HG03159 (cell line): Measurements from ENCODE around the gene ENTPD1.
"Not testable (repeated sequence)": the region's sequence is repeated elsewhere in the genome, so short reads cannot be mapped to it uniquely, and the experiment has no call there.

ENCODE experiments used
- ATAC-seq: cut with Tn5 transposase; IDR thresholded peaks from one replicate; pipeline ENCODE4 v1.9.1; 2021; ENCODE audit warnings: mild to moderate bottlenecking, moderate library complexity; ENCODE audit not compliant: unreplicated experiment

Gene ENTPD1

DNA sequence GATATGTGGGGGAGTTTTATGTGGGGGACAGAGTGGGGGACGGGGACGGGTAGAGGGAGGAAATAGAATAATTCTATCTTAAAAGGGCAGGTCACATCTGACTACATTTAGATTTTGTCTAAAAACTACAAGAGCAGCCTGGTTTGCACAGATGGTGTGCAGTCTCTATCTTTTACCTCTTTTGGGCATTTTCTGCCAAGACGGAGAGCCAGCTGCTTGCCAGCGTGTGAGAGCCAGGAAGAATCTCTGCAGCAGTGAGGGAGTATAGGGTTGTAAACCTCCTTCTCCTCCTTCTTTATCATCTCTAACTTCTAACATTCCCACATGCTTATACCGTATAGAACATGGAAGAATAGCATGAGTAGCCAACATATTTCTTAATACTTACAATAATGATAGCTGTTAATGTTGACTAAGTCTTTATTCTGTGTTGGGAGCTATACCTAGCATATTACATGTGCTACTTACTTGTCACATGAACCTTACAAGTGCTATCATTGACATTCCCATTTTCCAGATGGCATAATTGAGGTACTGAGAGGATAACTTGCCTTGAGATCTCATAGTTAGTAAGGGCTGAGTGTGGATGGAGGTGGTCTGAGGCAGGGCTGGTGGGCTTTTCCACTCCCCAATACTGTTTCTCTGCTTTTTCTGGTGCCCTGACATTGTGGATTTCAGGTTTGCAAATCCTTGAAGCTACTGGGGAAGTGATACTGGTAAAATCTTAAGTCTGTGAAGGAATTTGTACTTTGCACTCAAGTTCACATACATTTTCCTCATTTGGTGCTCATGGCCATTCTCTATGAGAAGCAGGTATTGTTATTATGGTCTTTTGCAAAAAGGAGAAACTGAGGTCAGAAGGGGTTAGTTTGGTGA, 1.1 kb downstream of the ENTPD1 start:
- ATAC-seq = no peak

DNA sequence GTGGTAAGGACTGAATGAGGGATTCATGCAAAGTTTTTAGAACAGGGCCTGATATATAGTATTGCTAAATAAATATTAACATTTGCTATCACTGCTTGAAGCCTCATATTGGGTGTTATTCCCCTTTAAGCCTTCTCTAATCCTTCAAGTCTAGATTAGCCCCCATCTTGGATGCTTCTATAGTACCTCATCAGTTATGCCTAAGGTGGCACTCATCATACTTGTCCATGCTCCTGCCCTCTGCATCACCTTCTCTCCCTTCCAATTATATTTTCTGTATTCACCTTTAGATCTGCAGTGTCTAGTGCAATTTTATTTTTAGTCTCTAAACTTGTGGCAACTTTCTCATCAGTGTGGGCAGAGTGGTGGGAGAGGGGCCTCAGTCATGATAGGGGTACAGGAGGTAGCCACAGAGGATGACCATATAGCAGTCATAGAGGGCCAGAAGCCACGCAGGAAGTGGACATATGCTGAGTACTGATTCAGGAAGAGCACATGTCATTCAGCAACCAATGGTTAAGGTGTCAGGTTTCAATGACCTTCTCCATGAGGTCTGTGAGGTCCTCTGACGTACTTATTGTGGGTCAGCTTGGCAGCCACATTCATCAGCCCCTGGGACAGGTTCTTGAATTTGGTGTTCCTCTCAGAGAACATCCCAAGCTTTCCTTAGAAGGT, 2.5 kb downstream of the ENTPD1 start:
- ATAC-seq = peak; percentile 36

DNA sequence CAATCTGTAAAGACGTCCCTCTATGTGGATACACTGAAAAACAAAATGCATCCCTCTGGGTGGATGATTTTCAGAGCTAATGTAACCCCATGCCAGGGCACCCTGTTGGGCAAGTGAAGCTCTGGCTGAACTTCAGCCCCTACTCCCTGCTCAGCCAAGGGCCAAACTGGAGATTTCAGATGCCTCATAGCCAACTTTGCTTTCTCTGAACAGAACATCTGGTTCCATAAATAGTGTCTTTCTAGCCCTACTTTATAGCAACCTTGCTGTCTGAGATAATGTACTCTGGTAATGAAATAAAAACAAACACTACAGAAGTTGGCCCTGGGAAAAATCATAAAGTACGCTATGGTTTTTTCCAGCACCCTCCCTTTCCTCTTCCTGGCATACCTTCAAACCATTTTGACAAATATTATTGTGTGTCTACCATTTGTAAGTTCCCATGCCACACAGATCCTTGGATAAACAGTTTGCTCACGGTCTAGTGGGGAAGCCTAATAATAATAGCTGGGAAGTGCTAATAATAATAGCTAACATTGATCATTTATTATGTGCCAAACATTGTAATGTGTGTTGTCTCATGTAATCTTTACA, 3.4 kb downstream of the ENTPD1 start:
- ATAC-seq = no peak

DNA sequence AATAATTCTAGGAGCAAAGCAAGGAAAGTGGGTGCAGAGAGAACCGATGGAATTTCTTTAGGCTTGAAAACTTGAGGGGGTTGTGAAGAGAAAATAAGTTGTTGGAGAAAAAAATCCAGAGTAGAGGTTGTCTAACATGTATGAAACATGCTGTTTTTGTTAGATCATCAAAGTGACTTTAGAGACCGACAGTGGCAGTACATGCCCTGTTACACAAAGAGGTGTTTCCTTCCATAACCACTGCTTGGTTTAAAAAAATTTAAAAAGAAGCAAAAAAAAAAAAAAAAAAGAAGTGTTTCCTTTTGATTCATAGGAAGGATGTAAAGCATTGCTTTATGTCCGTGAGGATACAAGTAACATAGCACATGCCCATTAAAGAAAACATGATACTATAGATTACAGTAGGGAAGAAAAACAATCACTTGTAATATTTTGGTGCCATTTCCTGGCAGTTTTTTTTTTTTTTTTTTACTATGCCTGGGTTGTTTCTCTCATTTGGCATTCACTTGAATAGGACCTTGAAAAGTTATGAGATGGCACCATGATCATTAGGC, 6.1 kb downstream of the ENTPD1 start:
- ATAC-seq = no peak

DNA sequence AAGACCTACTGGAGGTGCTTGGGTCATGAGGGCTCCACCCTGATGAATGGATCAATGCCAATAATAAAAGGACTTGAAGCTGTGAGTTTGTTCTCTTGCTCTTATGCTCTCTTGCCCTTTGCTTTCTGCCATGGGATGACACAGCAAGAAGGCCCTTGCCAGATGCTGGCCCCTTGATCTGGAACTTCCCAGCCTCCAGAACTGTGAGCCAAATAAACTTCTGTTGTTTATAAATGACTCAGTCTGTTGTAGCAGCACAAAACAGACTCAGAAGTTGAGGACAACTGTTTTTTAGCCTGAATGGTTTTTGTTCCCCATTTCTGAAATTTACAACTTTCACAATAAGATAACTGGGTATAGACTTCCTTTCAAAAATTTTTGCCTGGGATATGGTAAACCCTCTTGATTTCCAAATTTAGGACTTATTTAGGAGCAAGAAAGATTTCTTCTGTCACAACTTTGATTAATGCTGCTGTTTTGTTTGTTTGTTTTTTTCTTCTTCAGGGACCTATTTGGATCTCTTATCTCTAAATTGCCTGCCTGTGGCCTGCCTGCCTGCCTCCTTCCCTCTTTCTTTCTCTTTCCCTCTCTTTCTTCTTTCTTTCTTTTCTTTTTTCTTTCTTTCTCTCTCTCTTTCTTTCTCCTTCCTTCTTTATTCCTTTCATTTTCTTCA, 12.1 kb downstream of the ENTPD1 start:
- ATAC-seq = peak; percentile 85

DNA sequence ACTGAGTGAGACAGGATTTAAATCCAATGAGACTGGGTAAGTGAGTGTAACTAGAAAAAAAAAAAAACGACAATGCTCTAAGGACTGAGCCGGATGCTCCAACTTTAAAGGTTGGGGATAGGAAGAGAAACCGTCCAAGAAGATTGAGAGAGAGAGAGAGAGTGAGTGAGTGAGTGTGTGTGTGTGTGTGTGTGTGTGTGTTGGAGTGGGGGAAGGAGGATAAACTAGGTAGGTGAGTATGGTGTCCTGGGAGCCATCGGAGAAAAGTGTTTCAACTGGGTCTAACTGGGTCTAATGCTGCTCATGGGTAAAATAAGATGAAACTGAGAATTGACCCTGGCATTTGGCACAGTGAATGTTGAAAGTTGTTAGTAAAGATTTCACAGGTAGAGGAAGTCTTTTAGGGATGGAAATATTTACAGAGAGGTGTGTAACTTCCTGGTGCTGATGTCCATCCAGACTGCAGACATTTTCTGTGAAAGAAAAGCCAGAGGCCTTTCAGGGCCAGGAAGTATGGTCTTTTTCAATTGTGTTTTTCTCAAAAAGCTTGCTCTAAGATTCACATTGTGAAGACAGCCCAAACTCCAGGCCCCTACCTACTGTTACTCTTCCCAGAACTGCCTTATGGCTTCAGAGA, 14.2 kb downstream of the ENTPD1 start:
- no peak for ATAC-seq

DNA sequence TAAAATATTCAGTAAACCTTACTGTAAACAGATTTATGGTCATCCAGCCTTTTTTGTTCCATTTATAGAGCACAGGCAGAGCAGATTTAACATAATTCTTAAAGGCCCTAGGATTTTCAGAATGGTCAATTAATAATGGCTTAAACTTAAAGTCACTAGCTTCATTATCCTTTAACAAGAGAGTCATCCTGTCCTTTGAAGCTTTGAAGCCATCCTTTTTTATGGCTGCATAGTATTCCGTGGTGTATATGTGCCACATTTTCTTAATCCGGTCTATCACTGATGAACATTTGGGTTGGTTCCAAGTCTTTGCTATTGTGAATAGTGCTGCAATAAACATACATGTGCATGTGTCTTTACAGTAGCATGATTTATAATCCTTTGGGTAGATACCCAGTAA, 17.5 kb downstream of the ENTPD1 start:
- not testable (repeated sequence) for ATAC-seq

DNA sequence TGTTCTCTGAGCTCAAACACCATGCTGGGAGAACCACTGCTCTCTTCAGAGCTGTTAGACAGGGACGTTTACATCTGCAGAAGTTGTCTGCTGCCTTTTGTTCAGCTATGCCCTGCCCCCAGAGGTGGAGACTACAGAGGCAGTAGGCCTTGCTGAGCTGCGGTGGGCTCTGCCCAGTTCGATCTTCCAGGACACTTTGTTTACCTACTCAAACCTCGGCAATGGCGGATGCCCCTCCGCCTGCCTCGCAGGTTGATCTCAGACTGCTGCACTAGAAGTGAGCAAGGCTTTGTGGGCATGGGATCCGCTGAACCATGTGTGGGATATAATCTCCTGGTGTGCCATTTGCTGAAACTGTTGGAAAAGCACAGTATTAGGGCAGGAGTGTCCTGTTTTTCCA, 21.7 kb downstream of the ENTPD1 start:
- ATAC-seq = not testable (repeated sequence)

DNA sequence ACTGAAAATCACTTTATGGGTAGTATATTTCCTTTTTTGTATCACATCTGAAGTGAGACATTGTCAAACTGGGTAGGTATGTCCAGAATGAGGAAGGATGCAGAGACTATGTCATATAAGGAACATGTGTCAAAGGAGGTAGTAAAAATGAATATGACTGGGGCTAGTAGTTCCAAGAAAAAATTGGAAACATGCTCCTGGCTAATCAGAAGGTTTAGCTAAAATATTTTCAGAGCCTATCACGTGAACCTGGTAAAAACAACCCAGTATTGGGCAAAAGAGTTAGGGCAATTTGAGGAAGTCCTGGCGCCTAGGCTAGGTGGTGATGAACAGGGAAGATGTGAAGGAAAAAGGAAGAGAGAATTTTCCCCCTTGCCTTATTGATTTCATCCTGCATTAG, 26.4 kb downstream of the ENTPD1 start:
- no peak for ATAC-seq

DNA sequence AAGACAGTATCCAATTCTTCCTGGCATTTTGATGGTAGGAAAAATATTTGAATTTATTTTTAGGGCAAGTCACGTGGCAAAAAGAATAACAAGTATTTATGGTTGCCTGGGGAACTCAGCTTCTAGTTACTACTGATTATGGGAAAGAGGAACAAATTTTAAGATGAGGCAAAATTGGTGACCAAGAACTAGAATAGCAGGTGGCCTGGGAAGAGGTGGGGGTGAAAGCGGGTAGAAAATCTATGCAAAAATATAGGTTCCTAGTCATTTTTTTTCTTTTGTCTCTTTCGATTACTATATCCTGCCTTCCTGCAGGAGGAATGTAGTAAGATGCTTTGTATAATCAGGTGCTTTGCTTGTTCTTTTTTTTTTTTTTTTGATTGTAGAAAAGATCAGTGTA, 27.8 kb downstream of the ENTPD1 start:
- ATAC-seq = peak; percentile 63

DNA sequence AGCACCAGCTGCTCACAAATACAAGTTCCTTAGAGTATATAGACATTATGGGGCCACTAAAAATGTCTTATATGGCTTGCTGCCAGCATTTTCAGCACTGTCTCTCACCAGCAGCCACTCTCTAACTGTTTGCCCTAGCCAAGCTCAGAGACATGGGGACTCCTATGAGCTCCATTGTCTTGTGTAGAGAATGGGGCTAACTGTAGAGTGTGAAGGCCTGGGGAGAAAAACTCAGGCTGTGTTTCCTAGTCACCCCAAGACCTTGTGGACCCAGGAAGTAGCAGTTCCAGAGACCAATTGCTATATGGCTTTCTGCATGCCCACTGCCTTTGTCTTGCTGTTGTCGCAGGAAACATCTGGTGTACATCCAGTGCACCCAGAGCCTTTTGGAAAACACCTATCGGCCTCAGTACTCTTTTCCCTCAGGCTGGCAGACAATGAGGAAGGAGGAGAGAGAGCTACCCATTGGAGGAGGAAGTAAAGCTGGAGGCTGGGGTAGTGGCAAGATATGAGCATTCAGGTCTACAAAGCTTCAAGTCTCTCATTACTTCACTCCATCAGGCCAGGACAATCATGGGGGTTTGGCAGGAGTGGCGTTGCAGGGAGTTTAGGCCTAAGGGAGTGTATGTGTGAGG, 28.4 kb downstream of the ENTPD1 start:
- peak; percentile 31 for ATAC-seq

DNA sequence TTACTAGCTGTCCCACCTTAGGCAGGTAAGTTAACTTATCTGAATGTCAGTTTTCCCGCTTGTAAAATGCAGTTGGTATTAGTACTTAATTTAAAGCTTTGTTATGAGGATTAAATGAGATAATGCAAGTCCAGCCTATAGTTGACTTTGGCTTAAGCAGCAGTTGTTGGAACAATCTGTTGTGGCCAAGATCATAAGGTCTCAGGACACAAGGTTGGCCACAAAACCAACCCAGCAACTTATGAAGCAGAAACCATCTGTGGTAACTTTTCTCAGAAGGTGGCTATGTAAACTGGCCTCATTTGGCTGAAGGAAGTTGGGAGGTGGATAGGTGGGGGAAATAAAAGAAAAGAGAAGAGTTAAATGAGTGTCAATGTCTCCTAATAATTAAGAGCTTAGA, 29.4 kb downstream of the ENTPD1 start:
- no peak for ATAC-seq

DNA sequence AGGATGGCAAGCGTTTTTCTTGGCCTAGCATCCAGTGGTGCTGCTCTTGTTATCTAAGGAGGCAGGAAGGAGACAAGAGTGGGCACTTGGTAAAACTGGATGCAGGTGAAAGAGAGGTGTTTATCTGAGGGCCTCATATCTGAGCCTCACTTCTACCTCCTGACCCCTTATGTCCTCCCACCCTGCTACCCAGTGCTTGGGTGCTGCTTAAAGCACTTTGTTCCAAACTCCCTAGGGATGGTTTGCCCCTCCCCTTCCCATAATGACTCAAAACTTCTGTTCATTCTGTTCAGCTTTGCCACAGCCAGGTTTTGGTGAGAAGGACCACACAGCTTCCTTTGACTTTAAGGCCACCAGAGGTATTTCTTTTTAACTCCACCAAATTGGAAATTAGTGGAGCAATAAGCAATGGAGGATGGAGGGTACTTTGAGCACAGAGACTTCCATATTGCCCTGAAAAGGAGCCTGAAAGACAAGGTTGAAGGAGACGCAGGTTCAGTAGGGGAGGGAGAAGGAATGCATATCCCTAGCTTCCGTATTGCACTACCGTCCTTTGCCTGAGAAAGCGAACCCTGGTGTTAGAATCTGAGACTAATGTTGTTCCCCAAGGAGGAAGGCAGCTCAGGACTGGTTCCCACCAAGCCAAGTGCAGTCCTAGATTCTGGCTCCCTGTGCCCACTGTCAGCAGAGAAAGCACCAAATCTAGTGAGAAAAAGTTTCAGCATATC, 30.1 kb downstream of the ENTPD1 start:
- ATAC-seq = no peak

DNA sequence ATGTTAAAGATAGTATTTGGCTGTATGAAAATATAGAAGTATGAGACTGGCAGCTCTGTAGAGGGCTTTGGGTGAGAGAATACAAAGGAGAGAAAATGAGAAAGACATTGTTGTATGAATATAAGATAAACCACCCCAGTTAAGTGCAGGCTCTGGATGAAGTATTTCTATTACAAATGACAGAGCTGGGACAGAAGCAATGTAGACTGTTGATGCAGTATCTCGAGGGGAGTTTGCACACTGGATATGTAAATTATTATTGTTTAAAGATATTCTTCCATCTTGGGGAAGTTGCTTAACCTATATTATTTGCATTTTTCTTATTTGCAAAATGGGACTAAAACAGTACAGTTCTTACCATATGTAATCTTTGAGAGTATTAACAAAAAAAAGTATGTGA, 31.5 kb downstream of the ENTPD1 start:
- ATAC-seq = no peak

DNA sequence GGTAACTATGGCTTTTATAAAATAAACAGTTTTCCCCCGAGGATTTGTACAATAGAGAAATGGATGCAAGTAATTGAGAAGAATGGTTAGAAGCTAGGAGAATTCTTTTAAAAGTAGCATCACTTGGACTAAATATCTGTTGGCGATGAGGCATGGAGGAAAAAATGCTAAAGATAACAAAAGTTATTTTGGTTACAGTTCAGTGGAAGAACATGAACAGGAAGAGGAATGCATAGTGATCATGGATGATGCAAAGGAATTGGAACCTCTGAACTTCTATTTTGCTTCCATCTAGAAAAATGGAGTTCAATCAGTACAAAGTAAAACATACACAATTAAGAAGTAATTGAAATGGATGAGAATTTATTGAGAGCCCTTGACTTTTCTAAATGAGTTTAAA, 32.9 kb downstream of the ENTPD1 start:
- ATAC-seq = no peak

DNA sequence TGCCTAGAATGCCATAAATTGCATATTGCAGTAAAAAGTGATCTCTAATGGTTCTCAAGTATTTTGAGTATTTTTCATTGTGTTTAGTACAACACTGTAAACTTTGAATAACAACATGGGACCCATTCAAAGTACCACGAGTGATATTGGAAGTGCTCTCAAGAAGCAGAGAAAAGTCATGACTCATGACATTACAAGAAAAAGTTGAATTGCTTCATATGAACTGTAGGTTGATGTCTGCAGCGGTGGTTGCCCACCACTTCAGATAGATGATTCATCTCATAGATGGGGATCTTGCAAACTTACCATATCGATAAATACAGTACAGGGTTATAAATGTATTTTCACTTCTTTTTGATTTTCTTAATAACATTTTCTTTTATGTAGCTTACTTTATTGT, 33.9 kb downstream of the ENTPD1 start:
- ATAC-seq = no peak

DNA sequence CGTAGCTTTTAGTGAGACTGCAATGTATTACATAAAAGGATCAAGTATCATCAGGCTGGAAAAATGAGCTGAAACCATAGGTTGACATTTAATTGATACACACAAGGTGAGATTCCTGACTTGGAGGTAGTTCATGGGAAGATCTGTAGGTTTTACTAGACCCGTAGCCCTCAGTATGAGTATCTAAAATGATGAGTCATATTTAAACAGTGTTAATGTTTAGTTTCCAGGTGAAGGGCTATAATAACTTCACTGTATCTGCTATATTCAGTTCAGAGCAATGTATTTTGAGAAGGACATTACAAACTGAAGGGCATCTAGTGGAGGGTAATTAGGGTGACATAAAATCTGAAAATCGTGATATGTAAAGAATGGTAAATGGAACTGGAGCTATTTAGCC, 35.0 kb downstream of the ENTPD1 start:
- ATAC-seq = no peak

DNA sequence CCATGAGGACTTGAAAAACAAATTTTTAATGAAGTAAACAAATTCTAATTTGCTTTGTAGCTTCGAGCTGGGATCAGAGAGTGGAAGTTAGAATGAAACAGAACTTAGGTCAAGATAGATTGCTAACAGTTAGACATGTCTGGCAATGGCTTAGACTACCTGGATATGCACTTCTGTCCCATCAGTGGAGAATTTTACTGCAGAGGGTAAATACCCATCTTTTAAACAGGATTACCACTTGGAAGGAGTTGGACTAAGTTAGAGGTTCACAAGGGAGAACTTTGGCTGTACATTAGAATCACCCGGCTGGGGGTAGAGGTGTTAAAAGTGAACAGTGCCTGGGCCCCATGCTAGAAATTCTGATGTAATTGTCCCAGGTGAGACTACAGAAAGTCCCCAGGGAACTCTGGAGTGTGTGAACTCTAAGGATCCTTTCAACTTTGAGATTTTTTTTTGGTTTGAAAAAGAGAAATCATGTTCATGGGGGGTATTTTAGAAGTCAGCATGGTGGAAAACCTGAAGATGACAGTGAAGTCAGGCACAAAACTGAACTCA, 35.5 kb downstream of the ENTPD1 start:
- no peak for ATAC-seq

DNA sequence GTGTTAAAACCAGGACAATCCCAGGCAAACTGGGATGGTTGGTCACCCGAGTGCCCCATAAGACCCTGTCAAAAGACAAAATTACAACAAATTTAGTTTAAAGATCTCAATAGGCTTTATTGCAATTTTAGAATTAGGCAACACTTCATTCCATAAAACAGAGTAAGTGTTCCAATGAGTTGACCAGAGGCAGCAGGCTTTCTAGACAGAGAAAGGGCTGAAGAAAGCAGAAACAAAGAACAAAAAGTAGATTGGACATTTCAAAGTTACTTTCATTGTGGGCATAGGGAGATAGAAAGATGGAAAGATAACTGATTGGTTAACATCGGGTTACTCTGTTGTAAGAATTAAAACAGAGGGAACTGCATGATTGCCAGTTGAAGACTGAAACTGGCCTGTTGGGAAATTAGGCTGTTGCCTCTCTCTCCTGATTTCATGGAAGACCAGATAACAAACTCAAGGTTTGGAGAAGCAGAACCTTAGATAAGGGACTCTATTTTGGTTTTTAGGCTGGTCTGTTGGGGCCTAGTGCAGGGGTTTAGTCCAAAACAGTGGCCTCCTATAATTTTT, 36.3 kb downstream of the ENTPD1 start:
- ATAC-seq = no peak
